ENCODE data around the gene CALCOCO1.

The CALCOCO1 gene

DNA sequence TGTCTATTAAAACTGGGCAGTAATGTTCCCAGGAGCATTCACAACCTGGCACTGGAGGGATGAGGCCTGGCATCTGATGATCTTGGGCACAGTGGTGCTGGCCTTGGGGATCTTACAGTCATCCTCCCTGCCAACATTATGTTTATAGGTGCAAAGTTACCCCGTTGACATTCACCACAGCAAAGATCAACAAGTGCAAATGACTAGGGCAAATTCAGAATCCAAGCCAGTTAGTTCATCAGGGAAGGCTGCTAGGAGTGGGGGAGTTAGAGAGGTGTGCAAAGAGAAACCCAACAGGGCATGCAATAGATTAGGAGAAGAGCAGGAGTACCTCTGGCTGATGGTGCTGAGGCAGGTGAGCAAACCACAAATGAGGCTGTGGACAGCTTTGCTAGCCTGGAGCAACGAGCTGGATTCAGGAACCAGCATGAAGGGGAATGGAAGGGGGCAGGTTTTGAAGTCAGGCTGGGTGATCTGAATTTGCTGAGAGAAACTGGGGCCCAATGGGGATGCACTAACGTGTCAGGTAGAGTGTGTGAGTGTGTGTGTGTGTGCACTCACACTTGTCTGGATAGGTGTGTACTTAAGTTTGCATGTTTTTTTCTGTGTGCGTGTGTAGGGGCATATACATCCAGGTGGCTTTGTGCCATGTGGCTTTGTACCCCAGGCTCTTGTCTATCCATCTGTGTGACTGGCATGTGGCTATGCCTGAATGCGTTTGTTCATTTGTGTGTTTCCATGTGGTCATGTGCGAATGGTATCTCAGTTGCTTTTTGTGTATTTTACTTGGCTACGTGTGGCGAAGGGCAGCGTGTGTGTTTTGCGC, 22.9 kb upstream of the CALCOCO1 start:
- Histone ChIP-seq H4K20me1 (ENCODE audit: control insufficient read depth, insufficient read depth, low read depth, low read length) (no peaks in the 10 kb centered on the region), H3K27me3 (ENCODE audit: control insufficient read depth, low read length) (peaks cover 5% of the 10 kb centered on the region), H3K9me2 (replicated peaks; ENCODE audit: control insufficient read depth, low read length) (no peaks in the 10 kb centered on the region), H3K9me3 (ENCODE audit: control insufficient read depth, insufficient read depth, low read length) (no peaks in the 10 kb centered on the region), H3K4me1 (ENCODE audit: control insufficient read depth, low read length) (peaks cover 84% of the 10 kb centered on the region), H3F3A (ENCODE audit: control insufficient read depth, insufficient read depth) (peaks cover 39% of the 10 kb centered on the region), H3K27ac (ENCODE audit: low read depth, low read length) (peak overlapping the region; percentile 96), H3K4me3 (ENCODE audit: low read length) (peak overlapping the region; percentile 85), H3K4me2 (ENCODE audit: low read length) (peak overlapping the region; percentile 87), H3K36me3 (ENCODE audit: control insufficient read depth, low read length) (peaks cover 9% of the 10 kb centered on the region; the same call in 1 of the 2 replicates), H3K79me2 (ENCODE audit: control insufficient read depth, low read length) (peaks cover 20% of the 10 kb centered on the region)
- TF ChIP-seq EZH2phosphoT487 (IDR thresholded peaks at IDR 0.05; ENCODE audit: borderline replicate concordance, low read length) = no peak

DNA sequence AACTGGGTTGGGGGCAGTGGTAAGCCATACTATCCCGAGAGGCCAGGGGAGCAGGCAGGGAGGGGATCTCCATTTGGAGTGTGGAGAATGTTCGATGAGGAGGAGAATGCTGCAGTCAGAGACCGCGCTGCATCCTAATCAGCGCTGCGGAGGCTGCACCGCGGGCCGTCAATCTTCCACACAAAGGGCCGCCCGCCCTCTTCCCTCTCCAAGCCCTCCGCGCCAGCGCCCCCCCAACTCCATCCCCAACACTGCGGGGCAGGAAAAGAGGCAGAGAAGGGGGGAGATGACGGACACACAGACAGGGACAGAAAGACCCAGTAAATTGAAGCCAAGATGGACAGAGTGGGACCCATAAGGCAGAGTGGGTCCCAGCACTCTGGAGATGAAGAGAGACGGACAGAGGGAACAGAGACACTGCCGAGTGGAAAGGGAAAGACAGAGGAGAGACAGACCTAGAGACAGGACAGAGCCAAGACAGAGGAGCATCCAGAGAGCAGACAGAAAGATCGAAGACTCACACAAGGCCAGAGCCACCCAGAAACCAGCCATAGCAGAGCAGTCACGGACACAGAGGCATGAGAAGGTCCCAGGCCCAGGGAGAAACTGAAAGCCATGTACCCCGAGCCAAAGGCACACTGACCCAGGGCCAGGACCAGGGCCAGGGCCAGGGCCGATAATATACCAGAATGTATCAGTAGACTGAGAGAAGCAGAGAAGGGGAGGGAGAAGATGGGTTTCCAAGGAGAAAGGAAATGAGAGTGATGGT, 21.0 kb upstream of the CALCOCO1 start:
- no peaks in the 10 kb centered on the region for H3K9me3 ChIP-seq (ENCODE audit: control insufficient read depth, insufficient read depth, low read length)
- H3K4me1 ChIP-seq (ENCODE audit: control insufficient read depth, low read length) = peaks cover 71% of the 10 kb centered on the region
- peaks cover 22% of the 10 kb centered on the region for H3K27me3 ChIP-seq (ENCODE audit: control insufficient read depth, low read length)
- H3K79me2 ChIP-seq (ENCODE audit: control insufficient read depth, low read length) = peaks cover 12% of the 10 kb centered on the region
- TF ChIP-seq EZH2phosphoT487 (IDR thresholded peaks at IDR 0.05; ENCODE audit: borderline replicate concordance, low read length) = no peak
- TF ChIP-seq, protein P1, sequence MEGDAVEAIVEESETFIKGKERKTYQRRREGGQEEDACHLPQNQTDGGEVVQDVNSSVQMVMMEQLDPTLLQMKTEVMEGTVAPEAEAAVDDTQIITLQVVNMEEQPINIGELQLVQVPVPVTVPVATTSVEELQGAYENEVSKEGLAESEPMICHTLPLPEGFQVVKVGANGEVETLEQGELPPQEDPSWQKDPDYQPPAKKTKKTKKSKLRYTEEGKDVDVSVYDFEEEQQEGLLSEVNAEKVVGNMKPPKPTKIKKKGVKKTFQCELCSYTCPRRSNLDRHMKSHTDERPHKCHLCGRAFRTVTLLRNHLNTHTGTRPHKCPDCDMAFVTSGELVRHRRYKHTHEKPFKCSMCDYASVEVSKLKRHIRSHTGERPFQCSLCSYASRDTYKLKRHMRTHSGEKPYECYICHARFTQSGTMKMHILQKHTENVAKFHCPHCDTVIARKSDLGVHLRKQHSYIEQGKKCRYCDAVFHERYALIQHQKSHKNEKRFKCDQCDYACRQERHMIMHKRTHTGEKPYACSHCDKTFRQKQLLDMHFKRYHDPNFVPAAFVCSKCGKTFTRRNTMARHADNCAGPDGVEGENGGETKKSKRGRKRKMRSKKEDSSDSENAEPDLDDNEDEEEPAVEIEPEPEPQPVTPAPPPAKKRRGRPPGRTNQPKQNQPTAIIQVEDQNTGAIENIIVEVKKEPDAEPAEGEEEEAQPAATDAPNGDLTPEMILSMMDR (IDR thresholded peaks at IDR 0.05; ENCODE audit: low read depth, low read length, poor library complexity, severe bottlenecking) = no peak
- H4K20me1 ChIP-seq (ENCODE audit: control insufficient read depth, insufficient read depth, low read depth, low read length) = no peaks in the 10 kb centered on the region
- H3K4me2 ChIP-seq (ENCODE audit: low read length) = no peak overlapping the region
- no peak overlapping the region for H3K4me3 ChIP-seq (ENCODE audit: low read length)
- H3K36me3 ChIP-seq (ENCODE audit: control insufficient read depth, low read length) = peaks cover 2% of the 10 kb centered on the region; the same call in 1 of the 2 replicates
- H3F3A ChIP-seq (ENCODE audit: control insufficient read depth, insufficient read depth) = peaks cover 22% of the 10 kb centered on the region
- no peak overlapping the region for H3K27ac ChIP-seq (ENCODE audit: low read depth, low read length)
- H3K9me2 ChIP-seq (replicated peaks; ENCODE audit: control insufficient read depth, low read length) = no peaks in the 10 kb centered on the region

DNA sequence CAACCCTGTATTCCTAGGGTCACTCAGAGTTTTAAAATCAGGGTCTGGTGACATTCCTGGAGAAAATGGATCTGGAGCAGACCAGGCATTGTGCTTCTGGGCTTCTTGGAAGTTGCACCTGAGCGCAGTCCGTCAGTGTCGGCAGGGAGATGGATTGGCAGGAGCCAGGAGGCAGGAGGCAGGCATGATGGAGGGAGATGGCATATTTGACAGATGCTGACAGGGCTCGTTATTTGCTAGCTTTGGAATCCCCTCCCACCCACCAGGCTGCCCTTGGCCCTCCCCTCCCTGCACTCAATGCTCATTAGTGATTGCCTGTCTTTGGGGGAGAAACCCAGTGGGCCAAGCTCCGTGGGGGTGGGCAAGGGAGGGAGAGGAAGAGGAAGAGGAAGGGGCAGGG, 19.8 kb upstream of the CALCOCO1 start:
- H3K4me3 ChIP-seq (ENCODE audit: low read length) = peak overlapping the region; percentile 11
- H3K4me1 ChIP-seq (ENCODE audit: control insufficient read depth, low read length) = peaks cover 62% of the 10 kb centered on the region

More for the DNA sequence above, 19.8 kb upstream of the CALCOCO1 start:
- Histone ChIP-seq H3K27ac (ENCODE audit: low read depth, low read length) (no peak overlapping the region), H4K20me1 (ENCODE audit: control insufficient read depth, insufficient read depth, low read depth, low read length) (no peaks in the 10 kb centered on the region), H3F3A (ENCODE audit: control insufficient read depth, insufficient read depth) (peaks cover 18% of the 10 kb centered on the region), H3K9me2 (replicated peaks; ENCODE audit: control insufficient read depth, low read length) (no peaks in the 10 kb centered on the region), H3K27me3 (ENCODE audit: control insufficient read depth, low read length) (peaks cover 30% of the 10 kb centered on the region), H3K9me3 (ENCODE audit: control insufficient read depth, insufficient read depth, low read length) (no peaks in the 10 kb centered on the region), H3K79me2 (ENCODE audit: control insufficient read depth, low read length) (peaks cover 4% of the 10 kb centered on the region), H3K36me3 (ENCODE audit: control insufficient read depth, low read length) (no peaks in the 10 kb centered on the region), H3K4me2 (ENCODE audit: low read length) (peak overlapping the region; percentile 55)
- no peak for TF ChIP-seq EZH2phosphoT487 (IDR thresholded peaks at IDR 0.05; ENCODE audit: borderline replicate concordance, low read length)
- TF ChIP-seq, protein P1 (IDR thresholded peaks at IDR 0.05; ENCODE audit: low read depth, low read length, poor library complexity, severe bottlenecking) = no peak
